Ovary (tissue), 9 donors: ENCODE measurements around the gene ATP2B3. TPM values are rescaled to one million over a fixed set of nuclear protein-coding genes. Genes with fewer than 3 reads are reported as not detected.

Experiments used
- DNase-seq, 5 donors: peaks; one replicate each; pipeline ENCODE4 v3.0.0-alpha.2; 2019 to 2020
- H3K27ac ChIP-seq, 2 donors: fragments of 200-600 bp; one replicate each; pipeline versions ENCODE4 v1.5.1 to v1.8.0; 2019 to 2022
- H3K27me3 ChIP-seq: fragments of 200-600 bp; one replicate; pipeline ENCODE4 v1.8.0; 2022
- H3K36me3 ChIP-seq: fragments of 200-600 bp; sonication (generic); one replicate; pipeline ENCODE4 v1.5.1; 2019
- H3K4me1 ChIP-seq: one replicate; pipeline ENCODE4 v1.8.1; 2013; ENCODE audit warnings: mild to moderate bottlenecking, moderate library complexity; ENCODE audit not compliant: insufficient read depth
- H3K4me3 ChIP-seq: fragments of 200-600 bp; sonication (generic); one replicate; pipeline ENCODE4 v1.5.1; 2017
- H3K9me3 ChIP-seq, 2 donors: fragments of 200-600 bp in 1 of 2; sonication (generic) in 1 of 2; one replicate each; pipeline versions ENCODE4 v1.5.1 to v1.8.1; 2013 to 2019; ENCODE audit warnings: mild to moderate bottlenecking in 1 of 2, moderate library complexity in 1 of 2
- EP300 ChIP-seq: sonication (generic); formaldehyde crosslinking; IDR thresholded peaks from one replicate; pipeline ENCODE4 v1.6.1; 2017; ENCODE audit warnings: antibody characterized with exemption
- POLR2A ChIP-seq: fragments of 450-650 bp; IDR thresholded peaks from one replicate; pipeline ENCODE4 v1.6.1; 2017; ENCODE audit warnings: antibody characterized with exemption, mild to moderate bottlenecking, moderate library complexity
- WGBS, 3 donors: extraction: QIAGEN DNeasy Blood & Tissue Kit in 1 of 3; methylation state at CpG; one replicate each; pipeline versions ENCODE4 v1.1.5 to v1.1.7; 2013 to 2017; 5-methylcytosine and 5-hydroxymethylcytosine counted together
- intact Hi-C, 4 donors: fragments of 100-400 bp; cut with DNase I; formaldehyde crosslinking; loops; one replicate each; pipeline versions ENCODE4 v1.11.0 to v1.15.1; 2022 to 2023
- polyA plus RNA-seq, 2 donors: library from polyadenylated mRNA; stranded (reverse); fragments of 200-250 nt in 1 of 2; fragments of 350-450 nt in 1 of 2; fragmentation: Illumina TruSeq in 1 of 2; extraction: RNeasy Lipid Tissue Mini Kit (QIAGEN cat#74804) in 1 of 2; gene quantifications; one replicate each; pipeline ENCODE4 v1.2.3, GENCODE V29; 2013 to 2014
- total RNA-seq, 7 donors: library from RNA; depleted of rRNA in 2 of 7; stranded (reverse); fragments of >200 nt in 2 of 7; fragmentation: NEBNext Ultra II Directional in 3 of 7; extraction: Animal tissue kit (Norgen Biotek cat#: 25700) in 3 of 7; gene quantifications; one replicate each; pipeline versions ENCODE4 v1.1.0 to v1.2.4, GENCODE V29; 2016 to 2023
- TF ChIP-seq, protein P1 (sequence below), 3 donors: fragments of 450-650 bp in 2 of 3; fragments of 200-600 bp in 1 of 3; IDR thresholded peaks; one replicate each; pipeline versions ENCODE4 v1.5.1 to v1.8.0; 2016 to 2022; ENCODE audit warnings: antibody characterized with exemption in 3 of 3, mild to moderate bottlenecking in 1 of 3
- donor health status: DM: no; HTN: no; CAD: no; lungs with moderate emphysema.
- donor health status: DM: no; HTN: no; CAD: no.
- donor health status: Bipolar disorder and iron deficiency.
- donor health status: DM: yes; HTN: yes; CAD: no.
- donor health status: DM: no; HTN: no; CAD: no.
- donor health status: DM: yes; HTN: yes; CAD: no.

ATP2B3 gene
- total and polyA plus RNA-seq, 9 donors: 0.01 to 1.6 (median 0.25) TPM; not detected in 5

DNA sequence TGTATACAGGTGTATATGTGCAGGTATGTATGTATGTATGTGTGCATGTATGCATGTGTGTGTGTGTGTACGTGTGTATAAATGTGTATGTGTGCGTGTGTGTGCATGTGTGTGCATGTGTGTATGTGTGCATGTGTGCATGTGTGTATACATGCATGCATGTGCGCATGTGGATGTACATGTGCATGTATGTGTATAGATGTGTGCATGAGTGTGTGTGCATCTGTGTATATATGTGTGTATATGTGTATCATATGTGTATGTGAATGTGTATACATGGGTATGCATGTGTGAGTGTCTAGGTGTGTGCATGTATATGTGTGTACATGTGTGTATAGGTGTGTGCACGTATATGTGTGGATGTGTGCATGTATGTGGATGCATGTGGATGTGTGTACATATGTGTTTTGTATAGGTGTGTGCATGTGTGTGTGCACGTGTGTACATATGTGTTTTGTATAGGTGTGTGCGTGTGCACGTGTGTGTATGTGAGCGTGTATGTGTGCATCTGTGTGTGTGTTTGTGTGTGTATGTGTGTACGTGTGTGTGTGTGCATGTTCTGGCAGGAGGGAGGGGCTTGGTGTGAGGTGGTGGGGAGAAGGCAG, 16.7 kb upstream of the ATP2B3 start:
- Histone ChIP-seq H3K4me3 (no peak overlapping the region), H3K9me3 (no peaks in the 10 kb centered on the region), H3K4me1 (no peaks in the 10 kb centered on the region), H3K36me3 (no peaks in the 10 kb centered on the region), H3K27ac (no peak overlapping the region), H3K27me3 (no peaks in the 10 kb centered on the region)
- TF ChIP-seq EP300 (no peak), POLR2A (no peak)
- TF ChIP-seq, protein P1, sequence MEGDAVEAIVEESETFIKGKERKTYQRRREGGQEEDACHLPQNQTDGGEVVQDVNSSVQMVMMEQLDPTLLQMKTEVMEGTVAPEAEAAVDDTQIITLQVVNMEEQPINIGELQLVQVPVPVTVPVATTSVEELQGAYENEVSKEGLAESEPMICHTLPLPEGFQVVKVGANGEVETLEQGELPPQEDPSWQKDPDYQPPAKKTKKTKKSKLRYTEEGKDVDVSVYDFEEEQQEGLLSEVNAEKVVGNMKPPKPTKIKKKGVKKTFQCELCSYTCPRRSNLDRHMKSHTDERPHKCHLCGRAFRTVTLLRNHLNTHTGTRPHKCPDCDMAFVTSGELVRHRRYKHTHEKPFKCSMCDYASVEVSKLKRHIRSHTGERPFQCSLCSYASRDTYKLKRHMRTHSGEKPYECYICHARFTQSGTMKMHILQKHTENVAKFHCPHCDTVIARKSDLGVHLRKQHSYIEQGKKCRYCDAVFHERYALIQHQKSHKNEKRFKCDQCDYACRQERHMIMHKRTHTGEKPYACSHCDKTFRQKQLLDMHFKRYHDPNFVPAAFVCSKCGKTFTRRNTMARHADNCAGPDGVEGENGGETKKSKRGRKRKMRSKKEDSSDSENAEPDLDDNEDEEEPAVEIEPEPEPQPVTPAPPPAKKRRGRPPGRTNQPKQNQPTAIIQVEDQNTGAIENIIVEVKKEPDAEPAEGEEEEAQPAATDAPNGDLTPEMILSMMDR (IDR thresholded peaks at IDR 0.05): no peak
- intact Hi-C loops: loop anchor here in 1 of 4 donors (10.0 kb wide), 1 partner anchor 466 kb away; no protein-coding TSS in a partner anchor
- WGBS, 3 donors: 85 to 88% (median 88%) methylated on average over 9 of the region's 9 CpGs
- no peak for DNase-seq

DNA sequence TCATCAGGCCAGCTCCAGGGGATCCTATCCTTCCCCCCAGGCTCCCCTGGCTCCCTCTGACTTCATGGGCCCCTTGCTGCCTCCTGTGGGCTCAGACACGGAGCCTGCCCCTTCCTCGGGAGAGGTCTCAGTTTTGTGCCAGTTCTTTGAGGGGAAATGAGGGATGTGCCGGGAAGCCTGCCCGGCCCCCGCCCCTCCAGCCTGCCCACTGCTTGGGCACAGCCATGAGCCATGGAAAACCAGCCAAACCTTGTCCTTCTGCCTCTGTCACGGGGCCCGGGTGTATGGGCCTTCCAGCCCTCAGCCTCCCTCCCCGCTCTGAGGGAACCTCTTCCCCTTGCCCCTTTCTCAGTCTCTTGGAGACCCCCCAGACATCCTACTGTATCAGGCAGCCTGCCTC, 15.9 kb upstream of the ATP2B3 start:
- H3K9me3 ChIP-seq: no peaks in the 10 kb centered on the region
- whole genome bisulfite sequencing, 3 donors: 80 to 89% (median 88%) methylated on average over 8 of the region's 8 CpGs
- H3K4me3 ChIP-seq: no peak overlapping the region

DNA sequence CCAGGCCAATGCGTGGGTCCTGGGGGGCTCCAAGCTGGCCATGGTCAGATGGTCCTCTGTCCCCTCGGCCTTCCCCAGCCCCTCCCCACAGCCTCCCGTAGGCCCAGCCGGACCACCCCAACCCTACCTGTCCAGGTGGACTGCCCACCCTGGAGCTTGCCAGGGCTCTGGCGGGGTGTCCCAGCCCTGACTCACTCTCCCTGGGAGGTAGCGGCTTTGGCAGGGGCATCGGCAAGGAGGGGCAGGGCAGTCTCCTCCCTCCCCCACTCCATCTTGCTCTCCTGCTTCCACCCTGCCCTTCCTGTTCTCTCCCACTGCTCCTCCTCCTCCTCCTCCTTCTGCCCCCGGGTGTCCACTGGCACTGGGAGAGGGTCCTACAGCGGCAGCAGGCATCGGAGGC, 15.3 kb upstream of the ATP2B3 start:
- H3K4me1 ChIP-seq: no peaks in the 10 kb centered on the region
- no peak for DNase-seq
- 79 to 89% (median 80%) methylated on average over 9 to 10 of the region's 10 CpGs for WGBS, 3 donors
- H3K4me3 ChIP-seq: no peak overlapping the region
- H3K27ac ChIP-seq: no peak overlapping the region
- H3K27me3 ChIP-seq: no peaks in the 10 kb centered on the region
- TF ChIP-seq EP300 (no peak), POLR2A (no peak)
- TF ChIP-seq, protein P1 (IDR thresholded peaks at IDR 0.05): no peak
- intact Hi-C loops: loop anchor here in 1 of 4 donors (10.0 kb wide), 1 partner anchor 467 kb away; no protein-coding TSS in a partner anchor
- H3K36me3 ChIP-seq: no peaks in the 10 kb centered on the region
- no peaks in the 10 kb centered on the region for H3K9me3 ChIP-seq

More for the DNA sequence above, 15.9 kb upstream of the ATP2B3 start:
- Histone ChIP-seq H3K27me3 (no peaks in the 10 kb centered on the region), H3K36me3 (no peaks in the 10 kb centered on the region), H3K27ac (no peak overlapping the region), H3K4me1 (no peaks in the 10 kb centered on the region)
- TF ChIP-seq POLR2A (no peak), EP300 (no peak)
- TF ChIP-seq, protein P1 (IDR thresholded peaks at IDR 0.05): no peak
- no peak for DNase-seq
- intact Hi-C loops: loop anchor here in 1 of 4 donors (10.0 kb wide), 1 partner anchor 467 kb away; no protein-coding TSS in a partner anchor

DNA sequence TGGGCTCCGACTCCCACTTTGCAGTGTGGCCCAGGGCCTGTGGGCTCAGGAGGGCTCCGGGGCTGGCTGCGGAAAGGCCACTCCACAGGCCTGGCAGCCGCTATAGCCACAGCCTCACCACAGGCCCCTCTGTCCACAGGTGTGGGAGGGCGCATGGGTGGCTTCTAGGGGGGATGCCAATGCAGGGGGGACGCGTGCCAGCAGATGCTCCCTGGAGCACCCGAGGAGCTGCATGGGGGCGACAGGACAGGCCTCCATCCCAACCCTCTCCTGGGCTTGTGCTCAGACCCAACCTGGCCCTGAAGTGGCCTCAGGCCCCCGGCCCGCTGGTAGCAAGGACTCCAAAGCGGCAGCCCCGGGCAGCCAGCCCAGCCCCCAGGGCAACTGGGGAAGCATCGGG, 14.6 kb upstream of the ATP2B3 start:
- WGBS, 3 donors: 81 to 91% (median 86%) methylated on average over 14 of the region's 14 CpGs

More for the DNA sequence above, 14.6 kb upstream of the ATP2B3 start:
- TF ChIP-seq, protein P1 (IDR thresholded peaks at IDR 0.05): no peak
- TF ChIP-seq POLR2A (no peak), EP300 (no peak)
- no peak overlapping the region for H3K27ac ChIP-seq
- intact Hi-C loops: loop anchor here in 1 of 4 donors (10.0 kb wide), 1 partner anchor 468 kb away; no protein-coding TSS in a partner anchor
- H3K9me3 ChIP-seq: no peaks in the 10 kb centered on the region
- no peaks in the 10 kb centered on the region for H3K27me3 ChIP-seq
- DNase-seq: no peak
- no peaks in the 10 kb centered on the region for H3K4me1 ChIP-seq
- H3K4me3 ChIP-seq: no peak overlapping the region
- H3K36me3 ChIP-seq: no peaks in the 10 kb centered on the region
